GM19239 (cell line): ENCODE data around the gene ITGAD.
A peak's percentile ranks its signal among the peaks of the same experiment; 100 is the strongest.

Source experiments
- DNase-seq: peaks from one replicate; pipeline ENCODE4 v3.0.0; 2011; ENCODE audit warnings: low spot score; ENCODE audit not compliant: insufficient read length
- FAIRE-seq: peaks from 2 replicates; lab custom pipeline; 2011; peaks lifted over from hg19 to GRCh38; lab: Jason Lieb, UNC

The ITGAD gene

DNA sequence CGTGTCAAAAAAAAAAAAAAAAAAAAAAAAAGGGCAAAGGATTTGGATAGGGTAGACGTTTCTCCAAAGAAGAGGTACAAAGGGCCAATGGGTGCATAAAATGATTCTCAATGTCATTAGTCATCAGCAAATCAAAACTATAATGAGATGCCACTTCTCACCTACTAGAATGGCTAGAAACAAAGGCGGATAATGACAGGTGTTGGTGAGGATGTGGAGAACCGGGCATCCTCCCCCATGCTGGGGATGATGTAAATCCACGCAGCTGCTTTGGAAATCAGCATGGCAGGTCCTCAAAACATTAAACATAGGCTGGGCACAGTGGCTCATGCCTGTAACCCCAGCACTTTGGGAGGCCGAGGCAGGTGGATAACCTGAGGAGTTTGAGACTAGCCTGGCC lies 28.7 kb upstream of the ITGAD start:
- no peak for FAIRE-seq
- DNase-seq = no peak

DNA sequence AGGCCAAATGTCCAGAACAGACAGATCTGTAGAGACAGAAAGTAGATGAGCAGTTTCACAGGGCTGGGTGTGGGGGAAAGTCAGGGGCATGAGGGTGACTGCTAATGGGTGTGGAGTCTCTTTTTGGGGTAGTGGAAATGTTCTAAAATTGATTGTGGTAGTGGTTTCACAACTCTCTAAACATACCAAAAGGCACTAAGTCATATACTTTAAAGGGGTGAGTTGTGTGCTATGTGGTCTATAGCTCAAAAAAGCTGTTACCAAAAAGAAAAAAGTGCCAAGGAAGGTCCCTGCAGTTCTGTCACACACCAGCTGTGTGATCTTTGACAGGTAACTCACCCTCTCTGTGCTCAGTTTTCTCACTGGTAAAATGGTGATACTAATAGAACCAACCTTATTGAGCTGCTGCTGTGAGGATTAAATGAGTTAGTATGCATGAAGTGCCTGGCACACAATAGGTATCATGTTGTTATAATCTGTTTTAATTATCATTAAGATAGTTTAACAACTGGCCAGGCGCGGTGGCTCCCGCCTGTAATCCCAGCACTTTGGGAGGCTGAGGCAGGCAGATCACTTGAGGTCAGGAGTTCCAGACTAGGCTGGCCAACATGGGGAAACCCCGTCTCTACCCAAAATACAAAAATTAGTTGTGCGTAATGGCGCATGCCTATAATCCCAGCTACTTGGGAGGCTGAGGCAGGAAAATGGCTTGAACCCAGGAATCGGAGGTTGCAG lies 27.8 kb upstream of the ITGAD start:
- no peak for FAIRE-seq
- DNase-seq = no peak

DNA sequence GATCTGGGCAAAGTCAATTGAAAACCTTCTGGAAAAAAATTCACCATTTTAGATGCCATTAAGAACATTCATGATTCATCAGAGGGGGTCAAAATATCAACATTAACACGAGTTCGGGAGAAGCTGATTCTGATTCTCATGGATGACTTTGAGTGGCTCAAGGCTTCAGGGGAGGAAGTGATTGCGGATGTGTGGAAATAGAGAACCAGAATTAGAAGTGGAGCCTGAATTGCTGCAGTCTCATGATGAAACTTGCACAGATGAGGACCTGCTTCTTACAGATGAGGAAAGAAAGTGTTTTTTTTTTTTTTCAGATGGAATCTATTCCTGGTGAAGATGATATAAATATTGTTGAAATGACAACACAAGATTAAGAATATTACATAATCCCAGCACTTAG lies 25.3 kb upstream of the ITGAD start:
- DNase-seq (no peak), FAIRE-seq (no peak)

DNA sequence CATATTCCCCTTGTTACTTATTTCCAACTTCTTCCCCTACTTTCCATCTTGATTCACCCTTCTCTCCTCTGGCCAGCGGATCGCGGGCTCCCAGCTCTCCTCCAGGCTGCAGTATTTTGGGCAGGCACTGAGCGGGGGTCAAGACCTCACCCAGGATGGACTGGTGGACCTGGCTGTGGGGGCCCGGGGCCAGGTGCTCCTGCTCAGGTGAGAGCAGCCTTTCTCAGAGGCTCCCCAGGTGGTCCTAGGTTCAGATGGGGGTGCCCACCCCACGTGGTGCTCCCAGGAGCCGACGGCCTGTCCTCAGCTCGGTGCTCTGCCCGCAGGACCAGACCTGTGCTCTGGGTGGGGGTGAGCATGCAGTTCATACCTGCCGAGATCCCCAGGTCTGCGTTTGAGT lies 22.1 kb upstream of the ITGAD start:
- no peak for FAIRE-seq

DNA sequence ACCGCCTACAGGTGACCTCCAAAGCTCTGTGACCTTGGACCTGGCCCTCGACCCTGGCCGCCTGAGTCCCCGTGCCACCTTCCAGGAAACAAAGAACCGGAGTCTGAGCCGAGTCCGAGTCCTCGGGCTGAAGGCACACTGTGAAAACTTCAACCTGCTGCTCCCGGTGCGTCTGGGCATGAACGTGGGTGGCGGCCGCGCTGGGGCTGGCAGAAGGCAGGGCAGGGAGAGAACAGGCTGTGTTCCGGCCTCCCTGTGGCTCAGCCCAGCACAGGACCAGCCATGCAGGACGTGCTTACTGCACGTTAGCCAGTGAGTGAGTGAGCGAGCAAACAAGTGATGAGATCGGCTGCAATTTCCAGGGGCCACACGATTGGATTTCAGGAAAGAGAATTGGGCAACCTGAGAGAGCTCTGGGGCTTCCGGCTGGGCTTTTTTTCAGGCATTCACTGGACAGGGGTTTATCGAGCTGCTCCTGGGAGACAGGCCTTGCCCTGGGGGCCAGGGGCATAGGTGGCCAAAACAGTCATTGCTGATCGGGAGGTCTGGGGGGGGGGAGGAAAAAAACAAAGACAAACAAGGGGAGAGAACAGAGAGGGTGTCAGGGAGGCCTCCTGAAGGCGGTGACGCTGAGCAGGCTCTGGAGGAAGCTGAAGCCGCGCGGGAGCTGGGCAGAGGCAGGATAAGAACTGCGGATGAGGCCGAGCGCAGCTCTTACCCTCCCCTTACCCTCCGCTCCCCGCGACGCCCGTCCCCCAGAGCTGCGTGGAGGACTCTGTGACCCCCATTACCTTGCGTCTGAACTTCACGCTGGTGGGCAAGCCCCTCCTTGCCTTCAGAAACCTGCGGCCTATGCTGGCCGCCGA lies 21.3 kb upstream of the ITGAD start:
- DNase-seq = no peak
- no peak for FAIRE-seq

More for the DNA sequence above, 22.1 kb upstream of the ITGAD start:
- DNase-seq = no peak

DNA sequence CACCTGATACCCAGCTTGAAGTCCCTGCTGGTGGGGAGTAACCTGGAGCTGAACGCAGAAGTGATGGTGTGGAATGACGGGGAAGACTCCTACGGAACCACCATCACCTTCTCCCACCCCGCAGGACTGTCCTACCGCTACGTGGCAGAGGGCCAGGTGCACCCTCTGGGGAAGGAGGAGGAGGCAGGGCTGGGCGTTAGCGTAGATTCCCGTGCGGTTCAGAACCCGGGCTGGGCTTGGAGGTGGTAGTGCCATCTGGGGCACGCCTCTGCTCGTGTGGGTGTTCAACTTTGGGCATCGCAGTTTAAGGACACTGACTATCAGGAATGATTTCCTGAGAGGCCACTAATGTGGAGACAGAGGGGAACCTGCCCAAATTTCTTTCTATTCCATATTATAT lies 19.9 kb upstream of the ITGAD start:
- DNase-seq = no peak
- no peak for FAIRE-seq

DNA sequence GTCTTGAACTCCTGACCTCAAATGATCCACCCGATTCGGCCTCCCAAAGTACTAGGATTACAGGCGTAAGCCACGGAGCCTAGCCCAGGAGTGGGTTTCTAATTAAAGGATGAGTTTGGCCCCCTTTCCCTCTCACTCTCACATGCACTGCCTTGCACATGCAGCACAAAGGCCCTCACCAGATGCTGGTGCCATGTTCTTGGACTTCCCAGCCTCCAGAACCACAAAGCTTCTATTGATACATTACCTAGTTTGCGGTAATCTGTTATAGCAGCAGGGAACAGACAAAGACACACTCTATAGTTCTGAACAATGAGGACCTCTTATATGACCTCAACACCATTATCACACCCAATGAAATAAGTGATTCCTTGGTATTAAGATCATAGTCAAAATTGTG lies 17.9 kb upstream of the ITGAD start:
- no peak for FAIRE-seq
- DNase-seq = no peak

DNA sequence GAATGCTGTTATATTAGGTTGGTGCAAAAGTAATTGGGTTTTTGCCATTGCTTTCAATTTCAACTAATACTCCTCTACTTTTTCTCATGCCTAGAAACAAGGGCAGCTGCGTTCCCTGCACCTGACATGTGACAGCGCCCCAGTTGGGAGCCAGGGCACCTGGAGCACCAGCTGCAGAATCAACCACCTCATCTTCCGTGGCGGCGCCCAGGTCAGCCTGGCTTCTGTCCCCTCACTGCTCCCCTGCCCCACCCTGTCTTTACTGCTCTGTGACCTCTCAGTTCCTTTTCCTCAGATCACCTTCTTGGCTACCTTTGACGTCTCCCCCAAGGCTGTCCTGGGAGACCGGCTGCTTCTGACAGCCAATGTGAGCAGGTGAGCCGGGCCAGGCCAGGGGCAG lies 16.4 kb upstream of the ITGAD start:
- FAIRE-seq (no peak), DNase-seq (no peak)

DNA sequence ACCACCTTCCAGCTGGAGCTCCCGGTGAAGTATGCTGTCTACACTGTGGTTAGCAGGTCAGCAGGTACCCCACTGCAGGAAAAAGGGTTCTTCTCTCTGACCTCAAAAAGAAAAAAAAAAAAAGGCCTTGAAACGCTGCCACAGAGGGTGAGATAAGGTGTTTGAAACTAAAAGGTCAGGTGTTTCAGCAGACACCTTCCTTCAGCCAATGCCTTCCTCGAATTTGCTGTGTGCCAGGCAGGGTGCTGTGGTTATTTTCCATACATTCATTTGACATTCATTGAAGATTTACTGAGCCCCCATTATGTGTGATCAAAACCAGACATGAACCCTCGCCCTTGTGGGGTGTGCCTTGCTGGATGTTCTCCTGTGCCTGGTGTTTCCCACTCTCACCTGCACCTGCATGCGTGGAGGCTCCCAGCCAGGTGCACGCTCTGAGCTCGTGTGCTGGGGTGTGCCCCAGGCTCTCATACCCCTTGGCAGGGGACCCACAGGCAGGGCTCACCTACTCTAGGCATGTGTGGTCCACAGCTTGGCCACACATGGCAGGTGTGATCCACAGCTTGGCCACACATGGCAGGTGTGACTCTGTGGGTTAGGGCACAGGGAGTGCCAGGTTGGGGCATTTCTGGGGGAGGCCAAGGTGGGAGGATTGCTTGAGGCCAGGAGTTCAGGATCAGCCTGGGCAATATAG lies 15.8 kb upstream of the ITGAD start:
- FAIRE-seq (no peak), DNase-seq (no peak)

DNA sequence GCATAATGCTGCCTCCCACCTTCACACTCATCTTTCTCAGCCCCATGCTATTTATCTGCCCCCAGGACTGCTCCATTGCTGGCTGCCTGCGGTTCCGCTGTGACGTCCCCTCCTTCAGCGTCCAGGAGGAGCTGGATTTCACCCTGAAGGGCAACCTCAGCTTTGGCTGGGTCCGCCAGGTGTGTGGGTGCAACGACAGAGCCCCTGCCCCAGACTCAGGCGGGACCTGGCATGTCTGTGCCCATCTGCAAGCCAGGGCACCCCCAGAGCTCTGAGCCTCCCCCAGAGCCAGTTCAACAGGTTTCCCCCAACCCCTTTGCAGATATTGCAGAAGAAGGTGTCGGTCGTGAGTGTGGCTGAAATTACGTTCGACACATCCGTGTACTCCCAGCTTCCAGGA lies 12.9 kb upstream of the ITGAD start:
- DNase-seq (no peak), FAIRE-seq (no peak)

DNA sequence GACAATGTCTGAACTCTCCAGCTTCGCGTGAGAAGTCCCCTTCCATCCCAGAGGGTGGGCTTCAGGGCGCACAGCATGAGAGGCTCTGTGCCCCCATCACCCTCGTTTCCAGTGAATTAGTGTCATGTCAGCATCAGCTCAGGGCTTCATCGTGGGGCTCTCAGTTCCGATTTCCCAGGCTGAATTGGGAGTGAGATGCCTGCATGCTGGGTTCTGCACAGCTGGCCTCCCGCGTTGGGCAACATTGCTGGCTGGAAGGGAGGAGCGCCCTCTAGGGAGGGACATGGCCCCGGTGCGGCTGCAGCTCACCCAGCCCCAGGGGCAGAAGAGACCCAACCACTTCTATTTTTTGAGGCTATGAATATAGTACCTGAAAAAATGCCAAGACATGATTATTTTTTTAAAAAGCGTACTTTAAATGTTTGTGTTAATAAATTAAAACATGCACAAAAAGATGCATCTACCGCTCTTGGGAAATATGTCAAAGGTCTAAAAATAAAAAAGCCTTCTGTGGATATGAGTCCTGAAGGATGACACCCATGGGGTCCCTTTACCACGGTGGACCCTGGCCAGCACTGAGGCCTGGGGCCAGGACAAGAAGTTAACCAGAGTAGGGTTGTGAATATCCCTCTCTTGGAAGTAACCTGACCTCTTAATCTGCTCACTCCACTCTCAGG lies 10.5 kb upstream of the ITGAD start:
- FAIRE-seq = no peak
- peak; percentile 54 for DNase-seq

DNA sequence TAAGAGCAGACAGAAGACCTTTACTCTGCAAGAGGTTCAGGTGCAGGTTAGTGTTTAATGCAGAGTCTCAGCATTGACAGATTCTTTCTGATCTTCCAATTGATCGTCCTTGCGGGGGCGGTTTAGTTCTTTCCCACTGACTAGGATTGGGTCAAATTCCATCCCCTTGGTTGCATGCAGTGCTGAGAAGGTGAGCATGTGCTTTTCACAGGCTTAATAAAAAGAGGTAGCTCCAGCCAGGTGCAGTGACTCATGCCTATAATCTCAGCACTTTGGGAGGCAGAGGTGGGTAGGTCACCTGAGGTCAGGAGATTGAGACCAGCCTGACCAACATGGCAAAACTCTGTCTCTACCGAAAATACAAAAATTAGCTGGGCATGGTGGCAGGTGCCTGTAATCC lies 7.5 kb upstream of the ITGAD start:
- FAIRE-seq (no peak), DNase-seq (no peak)

DNA sequence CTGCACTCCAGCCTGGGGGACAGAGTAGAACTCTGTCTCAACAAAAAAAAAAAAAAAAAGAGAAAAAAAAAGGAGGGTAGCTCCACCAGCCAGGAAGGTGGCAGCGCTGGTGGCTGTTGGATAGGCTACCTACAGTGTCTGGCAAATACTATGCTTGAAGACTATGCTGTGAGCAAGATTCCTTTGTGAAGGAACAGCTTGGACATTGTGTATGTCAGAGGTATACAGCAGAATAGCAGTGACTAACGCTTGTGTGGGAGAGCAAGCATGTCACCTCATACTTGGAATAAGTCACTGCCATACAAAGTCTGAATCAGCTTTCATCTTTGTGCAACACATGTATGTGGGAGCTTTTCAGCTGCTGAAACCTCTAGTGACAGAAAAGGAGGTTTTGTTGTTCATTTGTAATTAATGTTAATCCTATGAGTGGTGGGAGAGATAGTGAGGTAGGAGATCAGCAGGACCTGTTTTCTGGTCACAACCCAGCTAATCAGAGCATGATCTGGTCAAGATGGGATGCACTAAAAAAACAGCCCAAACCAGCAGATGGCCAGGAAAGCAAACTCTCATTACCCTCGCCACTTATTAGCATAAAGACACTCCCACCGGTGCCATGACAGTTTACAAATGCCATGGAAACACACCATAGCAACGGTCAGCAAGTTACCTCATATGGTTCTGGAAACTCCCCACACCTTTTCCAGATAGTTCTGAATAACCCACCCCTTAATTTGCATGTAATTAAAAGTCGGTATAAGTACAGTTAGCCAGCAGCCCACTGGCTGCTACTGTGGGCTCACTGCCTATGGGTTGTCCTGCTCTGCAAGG lies 6.8 kb upstream of the ITGAD start:
- no peak for DNase-seq
- no peak for FAIRE-seq

DNA sequence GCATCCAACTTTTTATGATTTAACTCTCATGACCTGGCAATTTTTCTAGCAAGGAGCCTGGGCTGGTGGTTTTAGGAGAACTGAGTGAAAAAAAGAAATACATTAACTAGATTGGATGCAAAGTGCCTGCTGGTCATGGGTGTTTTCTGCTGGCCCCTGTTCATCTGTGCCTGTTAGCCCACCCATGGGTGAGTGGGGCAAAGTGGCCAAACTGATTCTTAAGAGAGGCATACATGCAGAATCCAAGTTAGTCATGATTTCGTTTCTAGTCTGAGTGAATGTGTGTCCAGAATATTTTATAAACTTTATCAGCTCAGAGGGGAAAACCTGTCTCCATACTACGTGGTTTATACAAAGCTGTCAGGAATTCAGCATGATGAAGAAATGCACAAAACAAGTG lies 4.6 kb upstream of the ITGAD start:
- no peak for FAIRE-seq
- DNase-seq = no peak

DNA sequence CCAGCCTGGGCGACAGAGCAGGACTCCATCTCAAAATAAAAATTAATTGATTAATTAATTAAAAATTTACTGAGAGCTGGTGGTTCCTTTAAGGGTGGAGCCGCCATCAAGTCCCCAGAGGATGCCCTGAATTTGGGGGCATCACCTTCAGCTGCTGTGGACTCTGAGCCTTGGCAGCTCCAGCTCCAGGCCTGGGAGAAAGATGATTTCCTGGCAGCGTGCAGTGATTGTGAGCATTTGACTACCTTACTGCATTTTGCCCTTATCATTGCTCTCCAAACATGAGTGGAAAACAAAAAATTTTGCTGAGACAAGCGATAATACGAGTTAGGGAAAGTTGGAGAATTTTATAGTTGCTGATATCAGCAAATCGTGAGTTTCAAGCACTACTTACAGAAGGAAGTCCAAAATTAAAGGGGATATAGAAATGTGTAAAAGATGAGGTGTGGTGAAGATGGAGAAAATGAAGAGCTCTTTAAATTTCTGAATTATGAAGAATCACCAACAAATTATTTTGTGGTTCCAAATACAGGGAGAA lies 2.6 kb upstream of the ITGAD start:
- FAIRE-seq = no peak
- no peak for DNase-seq

DNA sequence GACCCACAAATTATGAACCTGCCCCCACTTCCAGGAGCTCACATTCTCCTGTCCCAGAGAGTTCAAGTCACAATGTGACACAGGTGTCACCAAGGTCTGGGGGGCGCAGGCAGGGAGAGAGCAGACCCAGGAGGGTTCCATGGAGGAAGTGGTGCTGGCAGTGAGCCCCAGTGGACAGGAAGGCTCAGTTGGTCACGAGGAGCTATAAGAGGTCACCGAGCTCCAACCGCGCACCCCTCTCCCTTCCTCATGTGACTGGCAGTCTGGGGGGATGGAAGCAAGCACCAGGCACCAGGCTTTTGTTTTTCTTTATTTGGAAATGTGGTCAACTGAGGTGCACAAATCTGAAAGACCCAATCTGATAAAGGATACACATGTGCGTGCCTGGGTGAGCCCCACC lies 2.5 kb downstream of the ITGAD start:
- DNase-seq (no peak), FAIRE-seq (no peak)

DNA sequence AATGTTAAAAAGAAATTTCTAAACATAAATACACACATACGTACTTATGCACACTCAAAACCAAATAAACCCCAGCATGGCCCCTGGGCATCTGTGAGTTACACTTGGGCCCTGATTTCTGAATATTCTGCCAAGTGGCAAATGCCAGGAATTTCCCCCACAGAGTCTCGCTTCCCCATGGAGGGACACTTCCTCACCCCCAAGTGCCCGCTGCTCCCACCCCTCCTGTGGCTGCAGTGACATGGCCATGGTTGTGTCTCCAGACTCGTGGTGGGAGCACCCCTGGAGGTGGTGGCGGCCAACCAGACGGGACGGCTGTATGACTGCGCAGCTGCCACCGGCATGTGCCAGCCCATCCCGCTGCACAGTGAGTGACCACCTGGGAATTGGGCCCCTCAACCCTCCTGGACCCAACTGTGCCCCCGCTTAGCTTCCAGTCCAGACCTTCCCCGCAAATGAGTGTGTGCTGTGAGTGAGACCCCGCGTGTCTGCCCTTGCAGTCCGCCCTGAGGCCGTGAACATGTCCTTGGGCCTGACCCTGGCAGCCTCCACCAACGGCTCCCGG lies 4.0 kb downstream of the ITGAD start:
- no peak for FAIRE-seq
- DNase-seq = no peak

DNA sequence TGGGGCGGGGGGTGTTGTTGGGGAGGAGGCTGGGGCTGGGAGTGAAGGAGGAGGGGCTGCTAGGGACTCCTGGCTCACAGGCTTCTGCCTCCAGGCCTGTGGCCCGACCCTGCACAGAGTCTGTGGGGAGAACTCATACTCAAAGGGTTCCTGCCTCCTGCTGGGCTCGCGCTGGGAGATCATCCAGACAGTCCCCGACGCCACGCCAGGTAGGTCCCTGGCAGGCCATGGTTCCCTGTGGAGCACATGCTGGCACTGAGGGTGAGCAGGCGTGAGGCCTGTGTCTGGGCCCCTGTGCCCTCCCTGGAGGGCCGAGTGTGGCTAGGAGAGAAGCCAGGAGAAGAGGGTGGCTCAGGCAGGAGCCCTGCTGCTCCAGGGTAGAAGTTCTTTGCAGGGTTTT lies 4.6 kb downstream of the ITGAD start:
- FAIRE-seq (no peak), DNase-seq (no peak)

DNA sequence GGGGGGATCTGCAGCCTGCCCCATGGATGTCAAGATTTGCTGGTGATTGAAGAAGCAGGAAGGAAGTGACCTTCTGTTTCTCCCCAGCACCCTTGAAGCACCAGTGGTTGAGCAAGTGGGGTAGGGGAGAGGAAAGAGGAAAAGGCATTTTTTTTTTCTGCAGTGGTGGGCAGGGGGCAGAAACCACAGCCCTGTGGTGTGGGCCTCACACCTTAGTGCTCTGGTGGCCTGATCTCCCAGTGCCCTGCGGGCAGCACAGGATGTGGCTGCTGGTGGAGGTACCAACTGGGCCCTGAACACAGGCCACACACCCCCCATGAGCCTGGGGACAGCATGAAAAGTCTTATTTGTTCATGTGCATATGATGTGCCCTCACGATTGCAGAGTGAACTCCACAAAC lies 7.1 kb downstream of the ITGAD start:
- DNase-seq = no peak
- FAIRE-seq = no peak
